DOHH2 (cell line): ENCODE results near the gene AIMP2.

Experiments
- EZH2phosphoT487 ChIP-seq: fragments of 200-600 bp; sonication (generic); IDR thresholded peaks from 2 replicates; pipeline ENCODE4 v1.6.1; 2017; ENCODE audit warnings: borderline replicate concordance, mild to moderate bottlenecking, antibody characterized with exemption, low read length, moderate library complexity, mixed read lengths
- TF ChIP-seq, protein P1 (sequence below): fragments of 200-600 bp; sonication (generic); IDR thresholded peaks from one replicate; pipeline ENCODE4 v1.5.1; 2014; ENCODE audit warnings: antibody characterized with exemption, mild to moderate bottlenecking, low read depth, low read length; ENCODE audit not compliant: poor library complexity, severe bottlenecking

DNA sequence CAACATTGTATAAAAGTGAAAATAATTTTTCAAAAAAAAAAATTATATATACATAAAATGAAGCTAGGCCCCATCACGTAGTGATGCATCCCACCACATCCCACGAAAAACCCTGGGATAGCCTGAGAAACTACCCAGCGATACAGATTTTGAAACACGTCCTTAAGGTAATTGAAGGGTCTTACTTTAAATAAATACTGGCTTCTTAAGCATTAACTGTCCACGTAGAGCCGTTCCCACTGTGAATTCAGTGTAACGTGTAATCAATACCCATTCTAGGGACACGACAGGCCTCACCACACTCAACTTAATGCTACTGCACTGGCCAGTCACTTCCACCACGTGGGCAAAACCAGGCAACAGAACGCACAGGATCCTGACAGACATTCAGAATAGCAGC lies 26.1 kb downstream of the AIMP2 start:
- TF ChIP-seq, protein P1, sequence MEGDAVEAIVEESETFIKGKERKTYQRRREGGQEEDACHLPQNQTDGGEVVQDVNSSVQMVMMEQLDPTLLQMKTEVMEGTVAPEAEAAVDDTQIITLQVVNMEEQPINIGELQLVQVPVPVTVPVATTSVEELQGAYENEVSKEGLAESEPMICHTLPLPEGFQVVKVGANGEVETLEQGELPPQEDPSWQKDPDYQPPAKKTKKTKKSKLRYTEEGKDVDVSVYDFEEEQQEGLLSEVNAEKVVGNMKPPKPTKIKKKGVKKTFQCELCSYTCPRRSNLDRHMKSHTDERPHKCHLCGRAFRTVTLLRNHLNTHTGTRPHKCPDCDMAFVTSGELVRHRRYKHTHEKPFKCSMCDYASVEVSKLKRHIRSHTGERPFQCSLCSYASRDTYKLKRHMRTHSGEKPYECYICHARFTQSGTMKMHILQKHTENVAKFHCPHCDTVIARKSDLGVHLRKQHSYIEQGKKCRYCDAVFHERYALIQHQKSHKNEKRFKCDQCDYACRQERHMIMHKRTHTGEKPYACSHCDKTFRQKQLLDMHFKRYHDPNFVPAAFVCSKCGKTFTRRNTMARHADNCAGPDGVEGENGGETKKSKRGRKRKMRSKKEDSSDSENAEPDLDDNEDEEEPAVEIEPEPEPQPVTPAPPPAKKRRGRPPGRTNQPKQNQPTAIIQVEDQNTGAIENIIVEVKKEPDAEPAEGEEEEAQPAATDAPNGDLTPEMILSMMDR, result no peak
- no peak for TF ChIP-seq EZH2phosphoT487
